ENCODE measurements around the gene SLC13A3. TPM values are rescaled to one million over a fixed set of nuclear protein-coding genes. Genes with fewer than 3 reads are reported as not detected.

The SLC13A3 gene
- total RNA-seq, 1 experiment from 2014 or later = 0.39 TPM

GRCh38 chr20:46559685-46560440 lies 91.4 kb downstream of the SLC13A3 start:
- POLR2A ChIA-PET = no interaction called here
- no TSS peak for BruUV-seq (replicated peaks)
- Mint-ChIP-seq H3K27me3 (ENCODE audit: insufficient read depth, unreplicated experiment) (peaks cover 5% of the 10 kb centered on the region), H3K9me3 (ENCODE audit: unreplicated experiment) (no peaks in the 10 kb centered on the region), H3K4me1 (ENCODE audit: low read depth, unreplicated experiment) (no peaks in the 10 kb centered on the region), H3K27ac (ENCODE audit: unreplicated experiment) (no peak overlapping the region), H3K4me3 (ENCODE audit: unreplicated experiment) (no peak overlapping the region), H3K36me3 (ENCODE audit: insufficient read depth, unreplicated experiment) (no peaks in the 10 kb centered on the region)
- intact Hi-C loops (cut with micrococcal nuclease; ENCODE audit: unreplicated experiment) = loop anchor here (1.0 kb wide), 1 partner anchor 121 kb away; no protein-coding TSS in a partner anchor
- no peaks in the 10 kb centered on the region for H3K36me3 ChIP-seq (ENCODE audit: control insufficient read depth, insufficient read depth, low read length)
- H3K4me1 ChIP-seq = no peaks in the 10 kb centered on the region
- TF ChIP-seq CTCF (IDR thresholded peaks at IDR 0.05; ENCODE audit: insufficient read depth in 1 of 2, low read depth in 1 of 2, low read length in 1 of 2, severe bottlenecking in 1 of 2, unreplicated experiment in 1 of 2) = peak; percentile 44 to 47
- H3K9me3 ChIP-seq = no peaks in the 10 kb centered on the region
- H3K4me3 ChIP-seq (ENCODE audit: low read depth, low read length) = no peak overlapping the region
- CTCF ChIA-PET = interaction anchor here (0.6 to 1.2 kb wide), 3 partner anchors 8 to 121 kb away, joined by 3 to 6 read pairs (median 3); partner anchors contain the start of gene OCSTAMP
- no peaks in the 10 kb centered on the region for H3K27me3 ChIP-seq (replicated peaks; ENCODE audit: control insufficient read depth, insufficient read depth, low read length)
- DNase-seq = peak in 1 of 2 experiments; percentile 34

GRCh38 chr20:46559001-46559400 lies 92.3 kb downstream of the SLC13A3 start:
- H3K9me3 Mint-ChIP-seq (ENCODE audit: unreplicated experiment) = no peaks in the 10 kb centered on the region
- ChIA-PET CTCF (interaction anchor here (0.6 to 0.9 kb wide), 2 partner anchors 9 to 121 kb away, joined by 3 to 6 read pairs; partner anchors contain the start of gene OCSTAMP), POLR2A (no interaction called here)
- no peaks in the 10 kb centered on the region for H3K4me1 Mint-ChIP-seq (ENCODE audit: low read depth, unreplicated experiment)
- TF ChIP-seq CTCF (IDR thresholded peaks at IDR 0.05; ENCODE audit: insufficient read depth in 1 of 2, low read depth in 1 of 2, low read length in 1 of 2, severe bottlenecking in 1 of 2, unreplicated experiment in 1 of 2) = no peak
- peaks cover 5% of the 10 kb centered on the region for H3K27me3 Mint-ChIP-seq (ENCODE audit: insufficient read depth, unreplicated experiment)
- no peak for DNase-seq
- no peaks in the 10 kb centered on the region for H3K27me3 ChIP-seq (replicated peaks; ENCODE audit: control insufficient read depth, insufficient read depth, low read length)
- intact Hi-C loops (cut with micrococcal nuclease; ENCODE audit: unreplicated experiment) = loop anchor here (1.0 kb wide), 1 partner anchor 122 kb away; no protein-coding TSS in a partner anchor
- H3K9me3 ChIP-seq = no peaks in the 10 kb centered on the region
- H3K36me3 ChIP-seq (ENCODE audit: control insufficient read depth, insufficient read depth, low read length) = no peaks in the 10 kb centered on the region
- no peak overlapping the region for H3K27ac Mint-ChIP-seq (ENCODE audit: unreplicated experiment)
- no peaks in the 10 kb centered on the region for H3K4me1 ChIP-seq
- no TSS peak for BruUV-seq (replicated peaks)
- no peak overlapping the region for H3K4me3 ChIP-seq (ENCODE audit: low read depth, low read length)
- H3K4me3 Mint-ChIP-seq (ENCODE audit: unreplicated experiment) = no peak overlapping the region
- H3K36me3 Mint-ChIP-seq (ENCODE audit: insufficient read depth, unreplicated experiment) = no peaks in the 10 kb centered on the region

GRCh38 chr20:46558511-46558959 lies 92.7 kb downstream of the SLC13A3 start:
- Histone ChIP-seq H3K4me3 (ENCODE audit: low read depth, low read length) (no peak overlapping the region), H3K4me1 (no peaks in the 10 kb centered on the region), H3K36me3 (ENCODE audit: control insufficient read depth, insufficient read depth, low read length) (no peaks in the 10 kb centered on the region), H3K27me3 (replicated peaks; ENCODE audit: control insufficient read depth, insufficient read depth, low read length) (no peaks in the 10 kb centered on the region), H3K9me3 (no peaks in the 10 kb centered on the region)
- CTCF ChIA-PET = no interaction called here
- Mint-ChIP-seq H3K27ac (ENCODE audit: unreplicated experiment) (no peak overlapping the region), H3K27me3 (ENCODE audit: insufficient read depth, unreplicated experiment) (peaks cover 5% of the 10 kb centered on the region), H3K9me3 (ENCODE audit: unreplicated experiment) (no peaks in the 10 kb centered on the region), H3K4me3 (ENCODE audit: unreplicated experiment) (no peak overlapping the region), H3K4me1 (ENCODE audit: low read depth, unreplicated experiment) (no peaks in the 10 kb centered on the region), H3K36me3 (ENCODE audit: insufficient read depth, unreplicated experiment) (no peaks in the 10 kb centered on the region)
- intact Hi-C loops (cut with micrococcal nuclease; ENCODE audit: unreplicated experiment) = no loop called here
- POLR2A ChIA-PET = no interaction called here
- no TSS peak for BruUV-seq (replicated peaks)
- TF ChIP-seq CTCF (IDR thresholded peaks at IDR 0.05; ENCODE audit: insufficient read depth in 1 of 2, low read depth in 1 of 2, low read length in 1 of 2, severe bottlenecking in 1 of 2, unreplicated experiment in 1 of 2) = no peak
- no peak for DNase-seq
